ENCODE results near the gene SKI.

Gene SKI

GRCh38 chr1:2298685-2299084, 70.6 kb downstream of the SKI start:
- no peak for DNase-seq

GRCh38 chr1:2299131-2299627, 71.1 kb downstream of the SKI start:
- DNase-seq = no peak

GRCh38 chr1:2300004-2300771, 72.1 kb downstream of the SKI start:
- DNase-seq = no peak

GRCh38 chr1:2300851-2301606, 72.9 kb downstream of the SKI start:
- no peak for DNase-seq

- DNase-seq = no peak
Observed at GRCh38 chr1:2301607-2302291, 73.6 kb downstream of the SKI start.

- no peak for DNase-seq
Observed at GRCh38 chr1:2302292-2302925, 74.3 kb downstream of the SKI start.

- no peak for DNase-seq
Observed at GRCh38 chr1:2303016-2303775, 75.1 kb downstream of the SKI start.

GRCh38 chr1:2303781-2304180, 75.7 kb downstream of the SKI start:
- DNase-seq = no peak

GRCh38 chr1:2304282-2304681, 76.2 kb downstream of the SKI start:
- DNase-seq = no peak

- no peak for DNase-seq
Observed at GRCh38 chr1:2304921-2305681, 77.0 kb downstream of the SKI start.

GRCh38 chr1:2306151-2306978, 78.2 kb downstream of the SKI start:
- no peak for DNase-seq

GRCh38 chr1:2307064-2307605, 79.0 kb downstream of the SKI start:
- DNase-seq = no peak

GRCh38 chr1:2307972-2308371, 79.9 kb downstream of the SKI start:
- no peak for DNase-seq

- no peak for DNase-seq
Observed at GRCh38 chr1:2308844-2309243, 80.7 kb downstream of the SKI start.

GRCh38 chr1:2310332-2311183, 82.4 kb downstream of the SKI start:
- no peak for DNase-seq

GRCh38 chr1:2311184-2312032, 83.3 kb downstream of the SKI start:
- peak in 1 of 2 experiments; percentile 29 for DNase-seq

- no peak for DNase-seq
Observed at GRCh38 chr1:2312160-2312514, 84.0 kb downstream of the SKI start.
